Activated T-cell treated with anti-CD3 and anti-CD28 coated beads for 24 hours (primary cell): Measurements from ENCODE around the gene UBIAD1.
"Not testable (repeated sequence)": the region's sequence is repeated elsewhere in the genome, so short reads cannot be mapped to it uniquely, and the experiment has no call there.

ENCODE experiments used
- DNase-seq: peaks from one replicate; pipeline ENCODE4 v3.0.0-alpha.2; 2020; ENCODE audit warnings: low read depth

UBIAD1 gene, protein sequence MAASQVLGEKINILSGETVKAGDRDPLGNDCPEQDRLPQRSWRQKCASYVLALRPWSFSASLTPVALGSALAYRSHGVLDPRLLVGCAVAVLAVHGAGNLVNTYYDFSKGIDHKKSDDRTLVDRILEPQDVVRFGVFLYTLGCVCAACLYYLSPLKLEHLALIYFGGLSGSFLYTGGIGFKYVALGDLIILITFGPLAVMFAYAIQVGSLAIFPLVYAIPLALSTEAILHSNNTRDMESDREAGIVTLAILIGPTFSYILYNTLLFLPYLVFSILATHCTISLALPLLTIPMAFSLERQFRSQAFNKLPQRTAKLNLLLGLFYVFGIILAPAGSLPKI

DNA sequence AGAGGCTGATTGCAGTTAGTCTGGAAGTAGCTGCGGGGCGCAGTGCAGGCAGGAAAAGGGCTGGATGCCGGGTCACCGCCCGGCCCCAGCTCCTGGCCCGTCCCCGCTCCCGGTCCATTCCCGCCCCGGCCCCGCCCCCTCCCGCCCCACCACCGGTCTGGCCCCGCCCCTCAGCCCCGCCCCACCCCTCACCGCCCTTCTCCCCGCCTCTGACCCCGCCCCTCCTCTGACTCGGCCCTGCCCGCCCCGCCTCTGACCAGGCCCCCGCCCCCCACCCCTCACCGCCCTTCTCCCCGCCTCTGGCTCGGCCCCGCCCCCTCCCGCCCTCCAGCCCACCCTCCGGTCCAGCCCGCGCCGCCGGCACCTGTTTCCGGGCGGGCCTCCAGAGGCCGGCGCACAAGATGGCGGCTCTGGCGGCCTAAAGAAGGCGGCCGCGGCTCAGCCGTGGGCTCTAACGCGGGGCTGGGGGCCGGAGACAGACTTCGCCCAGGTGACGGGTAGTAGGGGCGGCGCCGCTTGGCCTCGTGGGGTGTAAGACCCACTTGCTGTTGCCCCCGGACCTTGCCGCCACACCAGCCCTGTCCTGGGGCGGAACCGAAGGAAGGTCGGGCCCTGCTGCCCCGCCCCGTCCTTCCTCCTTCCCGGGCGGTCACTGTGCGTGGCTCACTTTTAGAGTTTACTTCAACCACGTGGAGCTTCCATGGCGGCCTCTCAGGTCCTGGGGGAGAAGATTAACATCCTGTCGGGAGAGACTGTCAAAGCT is at the start of gene UBIAD1:
Gene UBIAD1 (plus strand): TSS at position 367 of the 763 bp plus-strand sequence. CDS start 334 bp downstream, at position 701.
- DNase-seq = peak; percentile 75

DNA sequence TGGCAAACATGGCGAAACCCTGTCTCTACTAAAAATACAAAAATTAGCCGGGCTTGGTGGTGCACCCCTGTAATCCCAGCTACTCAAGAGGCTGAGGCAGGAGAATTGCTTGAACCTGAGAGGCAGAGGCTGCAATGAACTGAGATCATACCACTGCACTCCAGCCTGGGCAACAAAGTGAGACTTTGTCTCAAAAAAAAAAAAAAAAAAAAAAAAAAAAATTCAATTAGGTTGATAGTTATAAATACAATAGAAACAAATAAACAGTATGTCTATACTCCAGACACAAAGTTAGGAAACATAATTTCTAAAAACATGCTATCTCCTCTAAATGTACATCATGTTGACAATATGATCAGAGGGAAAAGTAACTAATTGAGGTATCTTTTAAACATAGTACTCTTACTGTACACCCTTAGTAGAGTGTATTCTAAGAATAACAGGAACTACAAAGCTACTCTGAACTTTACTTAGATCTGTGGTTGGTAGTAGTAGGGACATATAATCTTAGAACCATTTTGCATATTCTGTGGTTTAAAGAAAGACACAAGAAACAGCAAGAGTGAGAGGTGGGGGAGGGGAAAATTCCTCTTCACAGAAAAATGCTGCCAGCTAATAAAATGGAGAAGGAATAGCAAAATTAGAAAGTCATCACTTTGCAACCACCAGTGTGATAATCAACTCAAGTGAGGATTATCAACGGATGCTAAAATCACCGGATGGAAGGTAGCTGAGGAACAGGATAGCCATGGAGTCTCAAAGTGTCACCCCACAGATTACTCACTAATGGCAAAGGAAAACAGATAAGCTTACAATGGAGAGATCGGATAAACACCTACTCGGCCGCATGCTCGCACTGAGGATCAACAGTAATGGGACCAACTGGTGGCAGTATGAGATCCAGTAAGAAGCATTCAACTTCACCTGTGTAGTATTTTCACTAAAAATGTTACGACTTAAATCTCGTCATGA is 45.6 kb upstream of the UBIAD1 start:
- no peak for DNase-seq

DNA sequence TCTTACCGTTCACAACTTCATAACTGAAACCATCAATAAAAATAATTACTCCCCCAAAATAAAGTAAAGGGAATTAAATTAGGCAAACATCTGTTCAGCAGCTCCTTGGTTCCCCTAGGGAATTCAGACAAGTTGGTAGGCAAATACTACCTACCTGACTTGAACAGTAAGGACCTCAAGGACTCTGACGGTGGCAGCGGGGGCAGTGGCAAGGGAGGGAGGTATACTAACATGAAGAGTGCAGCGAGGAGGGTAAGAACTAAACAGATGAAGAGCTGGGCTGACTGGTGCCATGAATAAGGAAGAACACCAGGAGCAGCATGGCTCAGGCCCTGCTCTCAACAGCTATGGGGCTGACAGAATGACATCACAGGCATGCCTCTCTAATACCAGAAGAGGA is 43.8 kb upstream of the UBIAD1 start:
- DNase-seq = no peak

DNA sequence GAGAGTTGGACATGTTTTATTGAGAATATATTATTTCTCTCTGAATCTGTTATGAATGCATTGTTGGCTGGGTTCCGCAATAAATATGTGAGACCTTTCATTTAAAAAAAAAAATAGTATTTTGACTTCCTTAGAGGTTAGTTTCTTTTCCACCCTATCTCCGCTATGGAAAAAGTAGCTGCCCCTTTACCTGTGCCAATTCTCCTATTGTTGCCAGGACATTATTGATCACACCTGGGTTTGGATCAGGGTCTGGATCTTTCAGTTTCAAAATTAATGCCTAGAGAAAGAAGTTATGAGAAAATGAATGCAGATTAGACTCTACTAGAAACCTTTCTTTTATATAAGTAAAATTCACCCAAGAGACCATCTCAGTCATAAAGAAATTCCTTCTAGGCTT is 39.8 kb upstream of the UBIAD1 start:
- no peak for DNase-seq

DNA sequence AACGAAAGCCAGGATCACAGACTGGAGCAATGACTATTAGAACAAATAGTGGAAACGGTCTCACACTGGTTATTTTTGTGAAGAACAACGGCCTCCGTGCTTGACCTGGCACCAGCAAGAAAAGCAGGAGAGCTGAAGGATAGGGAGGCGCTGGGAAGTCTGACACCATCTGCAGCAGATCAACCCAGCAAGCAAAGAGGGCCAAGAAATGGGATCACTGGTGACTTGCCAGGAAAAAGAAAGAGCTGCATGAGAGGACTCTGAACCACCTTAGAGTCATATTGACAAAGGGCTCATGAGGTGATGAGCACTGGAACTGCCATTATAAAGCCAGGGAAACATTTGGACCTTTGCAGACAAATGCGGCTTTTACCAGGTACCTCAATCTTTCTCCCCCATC is 35.6 kb upstream of the UBIAD1 start:
- DNase-seq = no peak

DNA sequence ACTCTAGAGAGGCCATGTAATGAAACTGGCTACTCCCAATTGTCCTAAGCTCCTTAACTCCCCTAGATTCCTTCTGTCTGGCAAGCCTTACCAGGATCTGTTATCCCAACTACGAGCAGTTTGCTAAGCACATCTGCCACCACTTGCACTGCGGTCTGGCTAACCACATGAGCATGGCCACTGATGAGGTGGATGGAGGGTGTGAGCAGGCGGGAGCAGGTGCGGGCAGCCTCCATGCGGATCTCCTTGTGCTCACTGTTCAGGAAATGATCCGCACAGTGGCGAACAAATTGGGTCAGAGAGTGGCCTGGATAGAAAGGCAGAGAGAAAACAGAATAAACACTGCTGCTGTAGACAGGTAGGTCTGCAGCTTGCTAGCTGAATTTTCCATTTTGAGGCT is 34.7 kb upstream of the UBIAD1 start:
- DNase-seq = no peak

DNA sequence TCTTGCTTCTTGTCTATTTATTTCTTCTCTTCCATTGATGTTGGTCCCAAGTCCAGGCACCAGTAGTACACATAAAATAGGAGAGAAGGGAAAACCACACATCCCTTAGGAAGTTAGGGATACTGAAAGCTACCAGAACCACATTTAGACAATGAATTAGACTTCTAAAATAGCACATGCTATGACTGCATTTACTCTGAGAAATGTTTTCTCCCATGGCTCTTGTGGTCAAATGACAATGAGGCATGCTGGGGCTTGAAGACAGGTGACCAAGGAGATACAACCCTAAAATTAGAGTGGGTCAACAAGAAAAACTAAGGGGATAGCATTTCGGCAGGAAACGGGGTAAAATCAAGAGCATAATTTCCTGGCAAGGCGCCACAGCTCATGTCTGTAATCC is 27.8 kb upstream of the UBIAD1 start:
- no peak for DNase-seq

DNA sequence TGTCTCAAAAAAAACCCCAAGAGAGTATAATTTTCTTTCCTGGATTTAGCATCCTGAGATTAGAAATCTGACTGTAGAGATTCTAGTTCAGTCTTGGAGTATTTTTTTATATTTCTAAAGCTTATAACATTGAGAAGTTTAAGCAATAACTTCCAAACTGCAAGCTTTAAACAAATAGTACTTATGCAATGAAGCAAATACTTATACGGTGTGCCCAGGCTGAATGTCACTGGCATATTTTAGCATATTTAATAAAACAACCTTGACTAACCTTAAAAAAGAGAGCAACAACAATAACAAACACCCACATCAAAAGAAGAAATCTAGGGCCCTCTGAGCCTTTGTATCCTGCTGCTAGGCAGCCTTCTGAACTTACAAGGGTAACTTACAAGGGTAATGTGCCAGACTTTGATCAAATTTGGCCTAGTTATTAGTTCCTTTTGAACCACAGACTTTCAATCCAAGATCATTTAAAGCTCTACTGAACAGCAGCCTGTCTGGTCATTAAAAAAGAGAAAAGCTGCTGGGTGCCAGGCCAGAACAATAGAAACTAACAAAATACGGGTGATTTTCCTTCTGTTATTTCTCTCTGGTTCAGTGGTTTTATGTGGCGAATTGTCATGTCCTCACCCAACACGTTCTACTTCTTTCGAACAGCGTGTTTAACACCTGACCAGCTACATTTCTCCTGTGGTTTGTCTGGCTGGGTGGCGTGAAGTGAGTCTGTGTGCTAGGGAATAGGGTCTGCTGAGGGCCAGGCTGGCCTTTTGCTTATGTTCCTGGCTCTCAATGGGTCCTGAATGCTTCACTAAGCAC is 26.9 kb upstream of the UBIAD1 start:
- DNase-seq = no peak

DNA sequence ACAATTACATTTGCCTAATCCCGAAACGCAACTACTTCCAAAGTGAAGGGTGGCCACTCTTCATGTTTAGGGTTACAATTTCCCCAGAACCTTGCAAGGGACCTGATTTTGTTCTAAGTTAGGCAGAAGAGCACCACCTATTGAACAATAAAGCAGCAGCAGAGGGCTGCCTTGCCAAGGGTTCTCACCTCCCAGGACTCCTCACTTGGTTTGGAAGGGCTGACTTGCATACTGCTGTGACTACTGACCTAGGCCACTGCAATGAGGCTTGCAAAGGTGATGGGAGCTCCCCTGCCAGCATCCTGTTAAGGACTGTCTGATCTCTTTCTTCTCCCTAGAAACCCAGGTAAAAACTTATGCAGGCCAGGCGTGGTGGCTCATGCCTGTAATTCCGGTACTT is 24.8 kb upstream of the UBIAD1 start:
- DNase-seq = no peak

DNA sequence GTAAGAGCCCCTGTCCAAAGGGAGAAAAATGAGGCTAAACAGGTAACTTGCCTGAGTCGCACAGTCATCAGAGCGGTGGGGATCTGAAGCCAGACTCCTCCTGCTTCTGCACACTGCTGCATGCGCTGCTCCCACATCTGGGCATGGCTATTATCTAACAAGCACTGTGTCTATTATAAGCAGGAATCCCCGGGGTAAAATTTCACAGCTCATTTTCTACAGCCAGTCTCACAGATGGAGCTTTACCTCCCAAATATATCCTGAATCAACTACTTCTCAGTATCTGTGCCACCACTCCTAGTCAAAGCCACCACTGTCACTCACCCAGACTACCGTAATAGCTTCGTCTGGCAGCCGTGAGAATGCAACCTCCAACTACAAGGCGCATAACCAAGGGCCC is 20.5 kb upstream of the UBIAD1 start:
- DNase-seq = no peak

DNA sequence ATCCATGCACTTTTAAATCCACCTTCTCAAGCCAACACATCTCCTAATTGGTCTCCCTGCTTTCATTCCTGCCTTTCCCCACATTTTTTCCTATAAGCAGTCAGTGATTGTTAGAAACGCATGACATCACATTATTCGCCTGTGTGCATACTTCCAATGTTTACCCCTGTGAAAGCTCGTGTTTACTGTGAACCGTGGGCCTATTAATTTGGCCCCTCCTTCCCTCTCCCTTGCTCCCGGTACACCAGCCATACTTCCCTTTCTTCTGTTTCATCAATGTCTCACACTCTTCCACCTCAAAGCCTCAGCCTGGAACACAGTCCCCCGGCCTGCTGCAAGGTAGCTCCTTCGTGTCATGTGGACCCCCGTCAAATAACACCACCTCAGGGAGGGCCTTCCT is 19.8 kb upstream of the UBIAD1 start:
- no peak for DNase-seq

DNA sequence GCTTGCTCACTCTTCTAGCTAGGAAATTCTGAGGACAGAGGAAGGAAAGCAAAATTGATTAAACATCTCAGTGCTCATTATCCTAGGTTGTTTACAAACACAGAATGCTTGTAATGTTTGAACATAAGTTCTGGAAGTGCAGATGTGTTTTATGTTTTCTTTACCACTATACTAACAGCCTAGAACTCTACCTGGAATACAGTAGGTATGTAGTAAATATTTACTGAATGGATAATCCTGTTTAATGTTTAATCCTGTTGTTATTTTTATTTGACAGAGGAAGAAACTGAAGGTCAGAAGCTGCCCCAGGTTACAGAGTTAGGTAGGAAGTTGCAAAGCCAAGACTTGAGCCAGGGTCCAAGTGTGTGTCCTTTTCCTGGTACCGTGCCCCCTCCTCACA is 16.7 kb upstream of the UBIAD1 start:
- no peak for DNase-seq

DNA sequence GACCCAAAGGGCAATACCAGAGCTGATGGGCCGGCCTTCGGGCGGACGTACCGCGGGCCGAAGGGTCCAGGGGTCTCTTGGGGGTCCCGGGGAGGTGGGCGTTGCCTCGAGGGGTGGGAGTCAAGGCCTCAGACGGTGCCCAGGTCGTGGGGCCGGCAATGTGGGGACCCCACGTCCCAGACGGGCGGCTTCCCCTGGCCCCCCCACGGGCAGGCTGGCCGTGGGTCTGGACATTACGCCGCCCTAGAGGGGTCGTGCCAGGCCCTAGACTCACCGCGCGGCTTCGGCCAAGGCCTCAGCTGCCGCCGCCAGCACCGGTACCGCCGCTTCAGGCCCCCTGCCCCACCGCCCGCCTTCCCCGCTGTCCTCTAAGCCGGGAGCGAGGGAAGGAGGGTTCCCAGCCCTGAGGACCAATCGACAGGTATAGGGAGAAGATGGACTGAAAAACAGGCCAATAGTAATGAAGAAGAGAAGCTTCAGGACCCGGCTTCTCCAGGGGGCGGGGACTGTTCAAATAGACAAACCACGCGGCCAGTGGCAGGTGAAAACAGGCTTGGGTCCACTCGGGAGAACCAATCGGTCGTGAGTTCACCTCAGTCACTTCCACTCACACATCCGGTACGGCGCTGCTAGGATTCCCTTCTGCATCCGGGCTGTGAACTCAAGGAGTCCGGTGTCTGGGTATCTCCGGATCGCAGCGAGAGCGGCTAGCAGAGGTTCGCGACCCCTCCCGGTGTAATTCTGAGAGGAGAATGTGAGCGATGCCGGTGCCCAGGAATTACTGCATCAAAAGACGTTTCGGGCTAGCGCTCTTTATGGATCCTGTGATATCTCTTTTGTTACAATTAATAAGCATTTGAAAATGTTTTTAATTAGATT is 10.6 kb upstream of the UBIAD1 start, which contains the start of gene MTOR:
Gene MTOR (minus strand): TSS at position 381 of the 879 bp plus-strand sequence. CDS start 3,142 bp downstream, outside the sequence.
- peak; percentile 97 for DNase-seq

DNA sequence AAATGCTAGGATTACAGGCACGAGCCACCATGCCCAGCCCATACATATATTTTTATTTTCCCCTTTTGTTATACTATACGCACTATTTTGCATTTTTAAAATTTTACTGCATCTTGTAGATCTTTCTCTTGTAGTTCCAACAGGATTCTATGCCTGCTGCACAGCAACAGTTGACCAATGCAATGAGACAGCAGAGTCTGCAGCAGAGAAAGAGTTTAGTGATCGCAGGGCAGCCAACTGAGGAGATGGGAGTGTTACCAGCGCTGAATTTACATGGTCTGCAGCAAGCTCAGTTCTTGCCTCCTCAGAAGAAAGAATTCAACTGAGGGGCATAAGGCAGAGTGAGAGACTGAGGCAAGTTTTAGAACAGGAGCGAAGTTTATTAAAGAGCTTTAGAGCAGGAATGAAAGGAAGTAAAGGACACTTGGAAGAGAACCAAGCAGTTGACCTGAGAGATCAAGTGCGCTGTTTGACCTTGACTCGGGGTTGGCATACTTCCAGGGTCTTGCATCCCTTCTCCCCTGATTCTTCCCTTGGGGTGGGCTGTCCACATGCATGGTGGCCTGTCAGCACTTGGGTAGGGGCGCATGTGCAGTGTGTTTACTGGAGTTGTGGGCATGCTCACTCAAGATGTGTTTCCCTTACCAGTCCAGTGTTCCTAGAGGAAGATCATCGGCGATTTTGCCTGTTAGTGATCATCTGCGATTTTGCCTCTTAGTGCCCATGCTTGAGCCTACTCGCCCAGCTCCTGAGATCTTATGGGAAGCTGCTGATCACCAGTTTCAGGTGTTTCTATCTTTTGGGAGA is 6.5 kb upstream of the UBIAD1 start:
- DNase-seq = no peak

DNA sequence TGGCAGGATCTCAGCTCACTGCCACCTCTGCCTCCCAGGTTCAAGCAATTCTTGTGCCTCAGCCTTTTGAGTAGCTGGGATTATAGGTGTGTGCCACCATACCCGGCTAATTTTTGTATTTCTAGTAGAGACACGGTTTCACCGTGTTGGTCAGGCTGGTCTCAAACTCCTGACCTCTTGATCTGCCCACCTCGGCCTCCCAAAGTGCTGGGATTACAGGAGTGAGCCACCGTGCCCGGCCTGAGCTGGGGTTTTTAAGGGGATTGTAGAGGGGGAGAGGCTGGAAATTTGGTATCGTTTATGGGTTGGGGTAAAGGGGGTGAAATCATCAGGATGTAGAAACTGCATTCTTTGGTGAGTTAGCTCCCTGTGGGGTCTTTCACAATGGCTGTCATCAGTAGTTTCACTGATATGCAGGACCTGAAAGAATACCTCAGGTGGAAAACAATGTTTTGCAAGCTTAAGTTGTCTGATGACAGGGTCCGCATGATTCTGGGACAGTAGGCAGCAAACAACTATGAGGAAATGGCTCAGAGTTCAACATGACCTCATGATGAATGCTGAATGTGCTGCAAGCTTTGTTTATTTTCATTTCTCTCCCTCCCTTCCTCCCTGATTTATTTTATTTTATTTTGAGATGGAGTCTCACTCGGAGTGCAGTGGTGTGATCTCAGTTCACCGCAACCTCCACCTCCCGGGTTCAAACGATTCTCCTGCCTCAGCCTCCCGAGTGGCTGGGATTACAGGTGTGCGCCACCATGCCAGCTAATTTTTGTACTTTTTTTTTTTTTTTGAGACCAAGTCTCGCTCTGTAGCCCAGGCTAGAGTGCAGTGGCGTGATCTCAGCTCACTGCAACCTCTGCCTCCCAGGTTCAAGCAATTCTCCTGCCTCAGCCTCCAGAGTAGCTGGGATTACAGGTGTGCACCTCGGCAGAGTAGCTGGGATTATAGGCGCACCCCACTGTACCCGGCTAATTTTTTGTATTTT is 5.4 kb upstream of the UBIAD1 start:
- not testable (repeated sequence) for DNase-seq

DNA sequence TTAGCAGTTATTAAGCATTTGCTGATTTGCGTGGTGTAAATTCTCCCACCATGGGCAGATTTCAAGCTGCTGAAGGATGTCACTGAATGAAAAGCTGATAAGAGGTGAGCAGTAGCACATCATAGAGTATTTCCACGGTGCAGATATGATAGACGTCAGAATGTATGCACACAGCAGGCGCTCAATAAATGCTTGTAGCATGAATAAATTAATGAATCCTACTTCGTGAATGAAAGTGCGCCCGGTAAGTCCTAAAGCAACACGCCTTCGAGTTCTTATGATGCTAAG is 510 bp upstream of the UBIAD1 start:
- no peak for DNase-seq

DNA sequence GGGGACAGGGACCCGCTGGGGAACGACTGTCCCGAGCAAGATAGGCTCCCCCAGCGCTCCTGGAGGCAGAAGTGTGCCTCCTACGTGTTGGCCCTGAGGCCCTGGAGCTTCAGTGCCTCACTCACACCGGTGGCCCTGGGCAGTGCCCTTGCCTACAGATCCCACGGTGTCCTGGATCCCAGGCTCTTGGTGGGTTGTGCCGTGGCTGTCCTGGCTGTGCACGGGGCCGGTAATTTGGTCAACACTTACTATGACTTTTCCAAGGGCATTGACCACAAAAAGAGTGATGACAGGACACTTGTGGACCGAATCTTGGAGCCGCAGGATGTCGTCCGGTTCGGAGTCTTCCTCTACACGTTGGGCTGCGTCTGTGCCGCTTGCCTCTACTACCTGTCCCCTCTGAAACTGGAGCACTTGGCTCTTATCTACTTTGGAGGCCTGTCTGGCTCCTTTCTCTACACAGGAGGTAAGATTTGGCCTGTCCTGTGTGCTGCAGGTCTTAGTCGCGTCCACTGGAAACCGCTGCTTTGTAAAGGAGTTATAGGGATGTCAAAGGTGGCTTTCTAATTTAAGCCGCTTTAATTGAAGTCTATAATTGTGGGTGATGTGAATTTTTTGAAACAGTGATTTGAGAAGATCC is 717 bp downstream of the UBIAD1 start:
- DNase-seq = no peak

DNA sequence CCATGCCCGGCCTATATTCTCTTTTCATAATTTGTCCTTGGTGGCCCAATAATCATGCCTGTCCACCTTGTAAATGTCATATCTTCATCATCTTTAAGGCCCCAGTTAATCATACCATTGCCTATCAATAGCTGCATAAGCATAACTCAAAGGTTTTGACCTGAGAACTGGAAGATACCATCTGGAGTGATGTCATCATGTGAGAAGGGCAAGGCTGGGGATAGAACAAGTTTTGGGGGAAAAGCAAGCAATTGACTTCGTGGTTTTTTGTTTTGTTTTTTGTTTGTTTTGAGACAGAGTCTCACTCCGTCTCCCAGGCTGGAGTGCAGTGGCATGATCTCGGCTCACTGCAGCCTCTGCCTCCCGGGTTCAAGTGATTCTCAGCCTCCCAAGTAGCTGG is 6.2 kb downstream of the UBIAD1 start:
- no peak for DNase-seq
